B cell (primary cell): ENCODE results near the gene LRRN2. TPM values are rescaled to one million over a fixed set of nuclear protein-coding genes. Genes with fewer than 3 reads are reported as not detected.

Experiments used
- ATAC-seq: fragments of 200-7000 bp; cut with Tn5 transposase; one replicate; pipeline ENCODE4 v1.10.0; 2021; ENCODE audit warnings: low read depth, mild to moderate bottlenecking, moderate number of reproducible peaks, moderate library complexity
- CTCF ChIA-PET: fragments of 350-600 bp; sonication (Branson Sonifier 250); formaldehyde crosslinking; loops from one replicate; lab custom pipeline; 2021; ENCODE audit warnings: antibody characterized with exemption, inconsistent platforms; lab: Charles Lee
- POLR2A ChIA-PET: fragments of 350-600 bp; sonication (Branson Sonifier 250); formaldehyde crosslinking; loops from one replicate; lab custom pipeline; 2021; ENCODE audit warnings: antibody characterized with exemption; lab: Charles Lee
- DNase-seq: peaks from one replicate; pipeline ENCODE4 v3.0.0; 2013
- H2AFZ ChIP-seq: 2 replicates; pipeline ENCODE4 v1.6.1; 2012; ENCODE audit warnings: mild to moderate bottlenecking, low read depth, low read length; ENCODE audit not compliant: insufficient read depth, poor library complexity, severe bottlenecking
- H3K27ac ChIP-seq, 2 donors: 1 replicate in 1 of 2; 2 replicates in 1 of 2; pipeline ENCODE4 v1.5.1; 2012 to 2013; ENCODE audit warnings: low read length in 2 of 2, mild to moderate bottlenecking in 2 of 2, moderate library complexity in 1 of 2
- H3K27me3 ChIP-seq, 4 experiments: fragments of 200-600 bp in 1 of 4; sonication (generic) in 1 of 4; replicated peaks in 1 of 4; 1 replicate in 2 of 4; 2 replicates in 2 of 4; pipeline versions ENCODE4 v1.6.1 to v1.7.0; 2013 to 2016; ENCODE audit warnings: low read length in 3 of 4, mild to moderate bottlenecking in 2 of 4, mixed read lengths in 1 of 4, moderate library complexity in 1 of 4; ENCODE audit not compliant: insufficient read depth in 4 of 4, control insufficient read depth in 3 of 4; ENCODE audit errors: control extremely low read depth in 1 of 4
- H3K36me3 ChIP-seq, 2 experiments: replicated peaks in 1 of 2; 1 replicate in 1 of 2; 2 replicates in 1 of 2; pipeline versions ENCODE4 v1.6.1 to v1.7.1; 2013; ENCODE audit warnings: low read length in 1 of 2; ENCODE audit not compliant: insufficient read depth in 2 of 2, control insufficient read depth in 1 of 2; ENCODE audit errors: control extremely low read depth in 1 of 2, extremely low read depth in 1 of 2
- H3K4me1 ChIP-seq, 2 donors: fragments of 200-600 bp in 1 of 2; sonication (generic) in 1 of 2; 1 replicate in 1 of 2; 2 replicates in 1 of 2; pipeline versions ENCODE4 v1.5.1 to v1.6.1; 2013 to 2017; ENCODE audit warnings: low read length in 2 of 2; ENCODE audit not compliant: control insufficient read depth in 2 of 2, insufficient read depth in 2 of 2
- H3K4me2 ChIP-seq: replicated peaks from 2 replicates; pipeline ENCODE3; 2012; ENCODE audit warnings: mild to moderate bottlenecking, low read depth, low read length; ENCODE audit not compliant: poor library complexity, severe bottlenecking
- H3K4me3 ChIP-seq, 5 experiments: fragments of 200-600 bp in 1 of 5; sonication (generic) in 1 of 5; 1 replicate in 3 of 5; 2 replicates in 2 of 5; pipeline versions ENCODE4 v1.5.1 to v1.7.0; 2011 to 2016; ENCODE audit warnings: low read length in 4 of 5, mild to moderate bottlenecking in 4 of 5, low read depth in 2 of 5, control low read depth in 1 of 5, moderate library complexity in 1 of 5; ENCODE audit not compliant: insufficient read depth in 1 of 5; ENCODE audit errors: control extremely low read depth in 1 of 5, extremely low read depth in 1 of 5
- H3K79me2 ChIP-seq: fragments of 200-600 bp; sonication (generic); one replicate; pipeline ENCODE4 v1.6.0; 2016; ENCODE audit warnings: low read length; ENCODE audit not compliant: control insufficient read depth, insufficient read depth
- H3K9ac ChIP-seq: fragments of 200-600 bp; sonication (generic); 2 replicates; pipeline ENCODE4 v1.6.1; 2017; ENCODE audit warnings: mild to moderate bottlenecking, low read length, moderate library complexity
- H3K9me3 ChIP-seq, 3 donors: one replicate each; pipeline versions ENCODE4 v1.6.1 to v1.7.1; 2013; ENCODE audit warnings: low read length in 2 of 3; ENCODE audit not compliant: control insufficient read depth in 2 of 3, insufficient read depth in 1 of 3; ENCODE audit errors: control extremely low read depth in 1 of 3
- H4K20me1 ChIP-seq: 2 replicates; pipeline ENCODE4 v1.6.0; 2012; ENCODE audit warnings: mild to moderate bottlenecking, low read length; ENCODE audit not compliant: insufficient read depth, control insufficient read depth, poor library complexity, severe bottlenecking
- H3K27ac Mint-ChIP-seq: one replicate; pipeline ENCODE4 v1.8.0; 2021; ENCODE audit warnings: mixed read lengths
- H3K27me3 Mint-ChIP-seq: one replicate; pipeline ENCODE4 v1.8.0; 2021; ENCODE audit warnings: mixed read lengths
- H3K4me1 Mint-ChIP-seq: one replicate; pipeline ENCODE4 v1.8.0; 2021; ENCODE audit warnings: mixed read lengths
- H3K4me3 Mint-ChIP-seq: one replicate; pipeline ENCODE4 v1.8.0; 2021; ENCODE audit warnings: mixed read lengths
- H3K9me3 Mint-ChIP-seq: one replicate; pipeline ENCODE4 v1.8.0; 2022; ENCODE audit warnings: mixed read lengths; ENCODE audit not compliant: insufficient read depth
- CTCF ChIP-seq: fragments of 200-600 bp; IDR thresholded peaks from one replicate; pipeline ENCODE4 v1.8.0; 2022; ENCODE audit warnings: antibody characterized with exemption, mild to moderate bottlenecking
- EZH2 ChIP-seq: IDR thresholded peaks from 2 replicates; pipeline ENCODE4 v1.6.1; 2012; ENCODE audit warnings: borderline replicate concordance, low read depth, mild to moderate bottlenecking, moderate library complexity, low read length; ENCODE audit not compliant: insufficient read depth, poor library complexity, severe bottlenecking
- whole genome bisulfite sequencing: methylation state at CpG from one replicate; pipeline ENCODE4 v1.1.5; 2013; ENCODE audit warnings: missing lambda C conversion rate; ENCODE audit not compliant: insufficient coverage; 5-methylcytosine and 5-hydroxymethylcytosine counted together
- intact Hi-C: fragments of 100-400 bp; cut with micrococcal nuclease; formaldehyde crosslinking; loops from one replicate; pipeline ENCODE4 v1.10.0; 2022
- polyA plus RNA-seq: library from polyadenylated mRNA; depleted of rRNA; stranded (reverse); fragments of >200 nt; gene quantifications from 2 replicates; pipeline ENCODE4 v1.2.3, GENCODE V29; 2012
- total RNA-seq, 2 donors: library from RNA; stranded (reverse); fragments of 120-200 nt in 1 of 2; gene quantifications; 1 replicate in 1 of 2; 2 replicates in 1 of 2; pipeline versions ENCODE4 v1.2.3 to v1.2.4, GENCODE V29; 2013 to 2022

Gene LRRN2
- total and polyA plus RNA-seq, 2 donors (not counting 1 experiment from before 2014, with no cell fraction given), result not detected

- H3K79me2 ChIP-seq, result no peaks in the 10 kb centered on the region
- H3K9me3 Mint-ChIP-seq, result no peaks in the 10 kb centered on the region
- no peak overlapping the region for H3K4me3 Mint-ChIP-seq
- H4K20me1 ChIP-seq, result no peaks in the 10 kb centered on the region
- peaks cover 38% of the 10 kb centered on the region for H3K27me3 Mint-ChIP-seq
- ATAC-seq (no peak), DNase-seq (no peak)
- H3K27ac Mint-ChIP-seq, result no peak overlapping the region
- intact Hi-C loops, result no loop called here
- H3K36me3 ChIP-seq, result no peaks in the 10 kb centered on the region
- no peak overlapping the region for H3K9ac ChIP-seq
- no peak overlapping the region for H3K27ac ChIP-seq
- peaks cover 1 to 2% of the 10 kb centered on the region in 2 donors for H3K4me1 ChIP-seq
- 89% methylated on average over 5 of the region's 11 CpGs for WGBS
- H2AFZ ChIP-seq, result no peak overlapping the region
- H3K4me1 Mint-ChIP-seq, result peaks cover 1% of the 10 kb centered on the region
- TF ChIP-seq CTCF, result no peak
- TF ChIP-seq EZH2, result no peak
- peaks cover 0 to 22% (median 7%) of the 10 kb centered on the region in 4 experiments for H3K27me3 ChIP-seq
- no peaks in the 10 kb centered on the region for H3K9me3 ChIP-seq
- H3K4me2 ChIP-seq, result no peak overlapping the region
- CTCF ChIA-PET, result no interaction called here
- POLR2A ChIA-PET, result no interaction called here
- no peak overlapping the region for H3K4me3 ChIP-seq
Measured at GRCh38 chr1:204706838-204707509, 21.4 kb upstream of the LRRN2 start.
